CD4-positive, alpha-beta T cell treated with Interleukin-2 at 100 ng/mL for 4 hours (primary cell): ENCODE measurements around the gene NTM.
A peak's percentile ranks its signal among the peaks of the same experiment; 100 is the strongest.

Source experiments
- DNase-seq: peaks from one replicate; pipeline ENCODE4 v3.0.0-alpha.2; 2020; ENCODE audit warnings: low spot score

NTM gene

DNA sequence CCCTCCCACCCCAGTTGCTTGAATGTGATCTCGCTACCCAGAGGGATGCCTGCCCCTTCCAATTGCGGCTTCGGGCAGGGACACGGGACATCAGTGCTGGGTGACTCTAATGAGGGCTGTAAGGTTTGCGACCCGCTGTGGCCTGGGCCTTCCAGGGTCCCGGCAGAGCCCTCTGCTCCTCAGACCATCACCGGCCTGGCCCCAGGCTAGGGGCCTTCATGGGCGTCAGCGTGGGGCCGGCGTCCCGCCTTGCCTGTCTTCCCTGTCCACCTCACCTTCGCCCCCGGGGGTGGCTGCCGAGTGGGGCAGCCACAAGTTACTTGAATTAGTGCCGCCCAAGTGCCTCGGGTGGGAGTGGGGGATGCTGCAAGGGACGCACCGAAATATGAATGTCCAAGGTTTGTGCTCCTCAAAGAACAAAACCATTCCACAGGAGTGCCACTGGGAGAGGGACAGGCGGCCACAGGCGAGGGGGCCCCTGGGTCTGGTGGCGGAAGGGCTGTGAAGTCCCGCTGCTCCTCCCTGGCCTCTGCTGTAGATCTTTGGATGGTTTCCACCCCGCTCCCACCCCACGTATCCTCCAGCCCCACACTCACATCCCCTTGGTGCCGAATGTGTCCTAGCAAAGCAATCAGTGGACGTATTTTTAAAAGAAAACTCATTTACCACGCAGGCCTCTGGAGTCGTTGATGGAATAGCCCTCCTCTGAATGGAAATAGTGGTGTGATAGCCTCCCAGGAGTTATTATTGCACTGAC, 317.1 kb downstream of the NTM start:
- no peak for DNase-seq

- no peak for DNase-seq
These were observed 317.8 kb downstream of the NTM start for GRCh38 chr11:131688048-131688693.

- DNase-seq: no peak
These were observed 318.9 kb downstream of the NTM start for GRCh38 chr11:131689049-131689925.

DNA sequence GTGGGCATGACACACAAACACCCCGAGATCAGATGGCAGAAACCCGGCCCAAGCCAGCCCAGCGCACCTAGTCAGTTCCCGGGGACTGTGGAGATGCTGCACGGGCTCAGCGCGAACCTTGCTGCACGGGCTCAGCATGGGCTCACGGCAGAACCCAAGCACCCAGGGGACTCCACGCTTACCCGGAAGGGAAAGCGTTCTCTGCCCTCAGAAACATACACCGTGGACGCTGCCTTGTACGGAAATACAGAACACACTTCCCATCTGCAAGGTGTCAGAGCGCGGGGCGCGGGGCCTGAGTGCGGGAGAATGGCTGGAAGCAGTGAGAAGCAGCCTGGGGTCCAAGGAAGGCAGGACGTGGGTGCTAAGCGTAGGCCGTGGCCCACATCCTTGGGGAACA, 319.9 kb downstream of the NTM start:
- no peak for DNase-seq

GRCh38 chr11:131690776-131691175, 320.4 kb downstream of the NTM start:
- DNase-seq: no peak

- no peak for DNase-seq
These were observed 321.0 kb downstream of the NTM start for GRCh38 chr11:131691181-131692041.

- DNase-seq: no peak
These were observed 321.7 kb downstream of the NTM start for GRCh38 chr11:131692151-131692550.

DNA sequence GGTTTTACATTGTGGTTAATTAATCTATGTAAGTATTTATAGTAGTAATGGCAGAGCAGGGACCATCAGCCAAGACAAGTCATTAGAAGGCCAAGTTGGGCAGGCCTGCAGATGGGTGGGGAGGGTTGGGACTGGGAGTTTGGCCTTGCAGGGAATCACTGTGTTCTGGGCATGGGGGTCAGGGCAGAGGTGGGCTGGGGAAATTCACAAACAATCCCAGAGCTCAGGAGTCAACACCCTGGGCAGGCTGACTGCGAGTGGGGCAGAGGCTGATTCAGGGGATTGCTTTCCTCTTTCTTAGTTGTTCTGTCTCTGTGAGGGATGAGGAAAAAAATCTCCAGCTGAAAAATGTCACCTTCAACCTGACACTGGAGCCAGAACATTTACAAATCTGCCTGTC, 322.5 kb downstream of the NTM start:
- DNase-seq: no peak

GRCh38 chr11:131693756-131694155, 323.3 kb downstream of the NTM start:
- DNase-seq: no peak

DNA sequence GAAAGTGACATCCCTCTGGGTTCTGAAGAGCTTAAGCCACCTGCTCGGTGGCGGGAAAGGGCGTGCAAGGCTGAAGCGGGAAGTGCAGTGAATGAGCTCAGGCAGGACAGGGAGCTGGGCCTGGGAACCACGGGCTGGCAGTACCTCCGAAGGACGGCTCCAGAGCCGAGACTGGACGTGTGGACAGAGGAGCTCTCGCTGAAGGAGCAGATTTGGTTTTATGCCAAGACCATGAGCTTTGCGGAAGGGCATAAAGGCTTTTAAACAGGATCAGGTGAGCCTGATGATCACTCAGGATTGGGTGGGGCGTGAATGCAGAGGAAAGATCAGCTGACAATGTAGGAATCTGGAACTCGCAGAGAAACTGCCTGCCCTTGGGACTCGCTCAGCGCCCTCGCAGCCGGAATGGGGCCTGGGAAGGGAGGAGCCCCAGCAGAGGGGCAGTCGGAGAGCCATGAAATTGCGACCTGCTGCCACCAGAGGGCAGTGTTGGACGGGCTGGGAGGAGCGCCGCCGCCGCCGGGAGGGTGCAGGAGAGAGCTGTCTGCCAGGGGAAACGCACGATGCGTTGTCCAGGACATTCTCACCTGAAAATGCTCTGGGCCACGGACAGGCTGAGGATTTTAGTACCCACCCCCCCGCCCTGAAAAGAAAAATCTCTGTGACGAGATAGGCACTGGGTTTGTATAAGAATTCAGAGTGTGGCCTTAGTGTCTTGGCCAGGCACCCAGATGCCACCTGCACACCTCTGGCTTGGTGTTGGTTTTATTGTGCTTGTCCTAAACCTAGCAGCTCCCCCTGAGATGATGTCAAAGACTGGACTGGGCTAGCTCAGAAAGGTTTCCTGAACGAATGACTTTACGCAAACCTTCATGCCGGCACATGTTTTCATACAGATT, 324.4 kb downstream of the NTM start:
- peak; percentile 35 for DNase-seq

GRCh38 chr11:131695889-131696429, 325.5 kb downstream of the NTM start:
- no peak for DNase-seq

GRCh38 chr11:131696690-131697089, 326.3 kb downstream of the NTM start:
- DNase-seq: no peak

GRCh38 chr11:131703311-131703710, 332.9 kb downstream of the NTM start:
- no peak for DNase-seq

DNA sequence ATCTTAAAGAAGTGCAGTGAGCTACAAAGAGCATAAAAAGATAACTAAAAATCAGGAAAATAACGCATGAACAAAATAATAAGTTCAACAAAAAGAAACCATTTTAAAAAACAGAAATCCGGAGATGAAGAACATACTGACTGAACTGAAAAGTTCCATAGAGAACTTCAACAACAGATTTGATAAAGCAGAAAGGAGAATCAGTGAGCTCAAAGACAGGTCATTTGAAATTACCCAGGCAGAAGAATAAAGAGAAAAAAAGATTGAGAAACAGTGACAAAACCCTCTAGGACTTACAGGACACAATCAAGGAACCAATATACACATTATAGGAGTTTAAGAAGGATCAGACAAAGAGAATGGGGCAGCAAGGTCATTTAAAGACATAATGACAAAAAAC, 334.3 kb downstream of the NTM start:
- DNase-seq: no peak

- no peak for DNase-seq
These were observed 340.1 kb downstream of the NTM start for GRCh38 chr11:131710511-131710910.

DNA sequence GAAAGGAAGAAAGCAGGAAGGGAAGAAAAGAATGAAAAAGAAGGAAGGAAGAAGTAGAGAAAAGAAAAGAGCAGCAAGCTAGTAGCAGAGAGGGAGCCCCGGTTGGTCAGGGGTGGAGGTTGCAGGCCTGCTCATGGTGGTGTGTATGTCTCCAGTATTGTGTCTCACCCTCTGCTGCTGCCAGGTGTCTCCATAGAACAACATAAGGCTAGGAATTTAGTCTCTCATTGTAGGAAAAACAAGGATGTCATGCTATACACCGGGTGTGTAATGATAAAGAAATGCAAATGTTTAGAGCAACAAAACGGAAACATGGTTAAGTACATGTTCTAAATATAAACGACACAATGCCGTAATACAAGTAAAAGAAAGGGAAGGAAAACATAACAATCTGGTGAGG, 342.5 kb downstream of the NTM start:
- DNase-seq: no peak

DNA sequence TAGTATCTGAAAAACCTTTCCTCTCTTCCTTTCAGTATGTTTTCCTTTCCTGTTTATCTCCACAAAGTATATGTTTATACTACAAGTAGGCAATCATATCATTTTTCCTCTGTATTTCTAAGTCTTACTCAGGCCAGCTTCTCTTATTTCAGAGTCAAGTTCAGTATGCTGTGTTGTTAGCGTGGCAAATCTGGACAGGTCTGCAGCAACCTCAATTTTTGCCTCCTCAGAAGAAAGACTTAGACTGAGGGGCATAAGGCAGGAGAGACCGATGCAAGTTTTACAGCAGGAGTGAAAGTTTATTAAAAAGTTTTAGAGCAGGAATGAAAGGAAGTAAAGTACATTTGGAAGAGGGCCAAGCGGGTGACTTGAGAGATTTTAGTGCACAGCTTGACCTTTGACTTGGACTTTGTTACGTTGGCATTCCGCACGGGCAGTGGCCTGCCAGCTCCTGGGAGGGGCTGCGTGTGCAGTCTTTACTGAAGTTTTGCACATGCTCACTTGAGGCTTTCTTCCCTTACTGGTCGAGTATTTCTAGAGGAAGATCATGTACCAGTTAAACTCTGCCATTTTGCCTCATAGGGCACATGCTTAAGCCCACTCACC, 343.2 kb downstream of the NTM start:
- no peak for DNase-seq

GRCh38 chr11:131717616-131718015, 347.2 kb downstream of the NTM start:
- no peak for DNase-seq

DNA sequence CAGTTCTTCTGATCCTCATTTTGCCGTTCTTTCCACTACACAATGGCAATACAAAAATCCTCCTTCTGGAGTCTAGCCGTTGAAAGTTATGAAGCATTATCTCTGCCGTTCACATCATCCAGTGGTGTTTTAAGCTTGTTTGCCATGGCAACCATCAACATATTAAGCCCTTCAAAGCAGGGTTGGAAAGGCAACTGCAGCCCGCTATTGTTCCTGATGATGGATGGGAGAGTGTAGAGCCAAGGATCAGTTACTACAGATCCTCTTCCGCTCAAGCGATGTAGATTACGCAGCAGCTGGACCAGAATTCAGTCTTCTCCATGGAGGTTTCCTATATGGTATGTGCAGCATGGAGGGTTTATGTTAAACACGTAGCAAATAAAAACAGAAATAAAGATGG, 352.7 kb downstream of the NTM start:
- DNase-seq: no peak

- no peak for DNase-seq
These were observed 354.1 kb downstream of the NTM start for GRCh38 chr11:131724436-131724975.
